Activated CD8-positive, alpha-beta memory T cell treated with anti-CD3 and anti-CD28 coated beads, Interleukin-2, amount 50 U/mL, for 48 hours (primary cell): ENCODE data around the gene CBLIF.
"Not testable (repeated sequence)": the region's sequence is repeated elsewhere in the genome, so short reads cannot be mapped to it uniquely, and the experiment has no call there.

ENCODE experiments used
- DNase-seq: peaks from one replicate; pipeline ENCODE4 v3.0.0-alpha.2; 2020

Gene CBLIF

GRCh38 chr11:59846556-59846955 is 1.3 kb upstream of the CBLIF start:
- no peak for DNase-seq

- DNase-seq = no peak
These were observed 3.0 kb downstream of the CBLIF start for GRCh38 chr11:59842316-59842715.

GRCh38 chr11:59841514-59841913 is 3.8 kb downstream of the CBLIF start:
- DNase-seq = no peak

- DNase-seq = no peak
These were observed 5.7 kb downstream of the CBLIF start for GRCh38 chr11:59839615-59840014.

- no peak for DNase-seq
These were observed 11.7 kb downstream of the CBLIF start for GRCh38 chr11:59833602-59834001.

GRCh38 chr11:59829358-59829757 is 15.9 kb downstream of the CBLIF start:
- DNase-seq = no peak

DNA sequence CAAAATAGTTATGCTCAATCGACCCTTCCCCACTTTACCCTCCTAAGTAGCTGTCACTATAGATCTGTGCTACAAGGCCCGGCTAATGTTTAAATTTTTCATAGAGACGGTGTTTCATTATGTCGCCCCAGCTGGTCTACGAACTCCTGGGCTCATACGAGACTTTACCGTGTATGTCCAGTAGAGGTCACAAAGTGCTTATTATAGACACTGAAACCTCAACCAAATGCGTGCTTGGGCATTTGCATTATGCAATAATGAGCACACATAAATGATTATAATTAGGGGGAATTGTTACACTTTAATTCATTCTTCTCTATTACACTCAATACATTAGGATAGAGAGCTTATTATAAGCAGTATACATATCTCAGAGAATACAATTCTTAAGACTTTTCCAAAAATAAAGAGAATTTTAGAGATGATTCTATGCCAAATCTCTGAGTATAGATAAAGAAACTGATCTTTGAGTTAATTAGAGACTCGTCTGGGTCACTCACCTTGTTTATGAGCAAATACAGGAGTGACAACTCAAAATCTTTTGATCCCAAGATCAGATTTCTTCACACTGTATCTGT is 22.2 kb downstream of the CBLIF start:
- no peak for DNase-seq

- no peak for DNase-seq
These were observed 26.7 kb downstream of the CBLIF start for GRCh38 chr11:59818572-59818971.

GRCh38 chr11:59816434-59816833 is 28.9 kb downstream of the CBLIF start:
- not testable (repeated sequence) for DNase-seq

DNA sequence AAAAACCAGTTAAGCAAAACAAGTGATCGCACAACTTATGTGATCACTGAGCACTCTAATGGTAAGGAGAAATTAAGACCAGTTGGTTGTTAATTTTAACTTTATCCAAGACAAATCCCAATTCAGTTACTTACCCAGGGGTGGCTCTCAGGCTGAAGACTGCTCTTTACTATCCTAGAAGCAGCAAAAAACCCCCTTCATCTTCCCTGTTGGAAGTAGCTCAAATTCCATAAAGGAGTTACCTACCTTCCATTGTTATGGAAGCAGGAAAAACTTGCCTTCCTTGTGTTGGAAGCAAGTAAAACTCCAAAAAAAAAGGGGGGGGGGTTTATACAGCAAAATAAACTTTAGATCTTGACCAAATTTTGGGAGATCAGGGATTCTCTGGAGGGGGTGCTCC is 29.5 kb downstream of the CBLIF start:
- DNase-seq = no peak

DNA sequence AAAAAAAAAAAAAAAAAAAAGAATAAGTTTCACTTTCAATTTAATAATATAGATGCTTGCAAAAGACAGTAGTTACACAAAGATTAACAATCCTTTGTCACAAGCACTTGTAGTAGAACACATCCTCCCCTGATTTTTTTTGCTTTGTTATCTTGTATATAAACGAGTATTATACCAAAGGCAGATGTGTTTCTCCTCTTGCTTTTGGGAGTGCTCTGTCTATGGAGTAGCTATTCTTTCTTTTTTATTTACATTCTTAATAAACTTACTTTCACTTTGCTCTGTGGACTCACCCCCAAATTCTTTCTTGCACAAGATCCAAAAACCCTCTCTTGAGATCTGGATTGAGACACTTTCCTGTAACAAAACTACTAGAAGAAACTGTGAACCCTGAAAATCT is 31.3 kb downstream of the CBLIF start:
- no peak for DNase-seq

DNA sequence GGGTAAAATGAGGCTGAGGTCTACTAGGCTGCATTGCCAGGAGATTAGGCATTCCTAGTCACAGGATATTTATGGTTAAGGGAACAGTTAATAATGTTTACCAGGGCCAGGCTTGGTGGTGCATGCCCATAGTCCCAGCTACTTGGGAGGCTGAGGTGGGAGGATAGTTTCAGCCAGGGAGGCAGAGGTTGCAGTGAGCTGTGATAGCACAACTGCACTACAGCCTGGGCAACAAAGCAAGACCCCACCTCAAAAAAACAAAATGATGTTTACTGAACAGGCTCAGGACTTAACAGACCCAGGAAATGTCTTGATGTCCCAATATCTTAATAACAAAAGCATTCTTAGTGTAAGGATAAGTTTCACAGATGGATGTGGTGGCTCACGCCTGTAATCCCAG is 31.9 kb downstream of the CBLIF start:
- no peak for DNase-seq

- DNase-seq = no peak
These were observed 33.1 kb downstream of the CBLIF start for GRCh38 chr11:59812220-59812619.

DNA sequence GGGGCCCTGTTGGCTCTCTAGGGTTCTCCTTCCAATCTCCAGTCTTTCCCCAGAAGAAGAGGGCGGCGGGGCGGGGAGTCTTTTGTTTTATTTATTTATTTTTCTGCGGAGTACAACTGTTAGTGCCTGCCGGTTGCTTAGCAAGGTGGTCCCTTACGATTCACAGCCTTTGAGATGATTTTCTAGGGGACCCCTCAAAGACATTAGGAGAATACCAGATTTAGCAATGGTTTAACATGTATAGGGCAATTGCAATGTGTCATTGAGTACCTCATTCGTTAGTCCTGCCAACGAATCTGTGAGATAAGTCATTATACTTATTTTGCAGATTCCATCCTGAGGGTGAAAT is 34.4 kb downstream of the CBLIF start:
- DNase-seq = no peak

DNA sequence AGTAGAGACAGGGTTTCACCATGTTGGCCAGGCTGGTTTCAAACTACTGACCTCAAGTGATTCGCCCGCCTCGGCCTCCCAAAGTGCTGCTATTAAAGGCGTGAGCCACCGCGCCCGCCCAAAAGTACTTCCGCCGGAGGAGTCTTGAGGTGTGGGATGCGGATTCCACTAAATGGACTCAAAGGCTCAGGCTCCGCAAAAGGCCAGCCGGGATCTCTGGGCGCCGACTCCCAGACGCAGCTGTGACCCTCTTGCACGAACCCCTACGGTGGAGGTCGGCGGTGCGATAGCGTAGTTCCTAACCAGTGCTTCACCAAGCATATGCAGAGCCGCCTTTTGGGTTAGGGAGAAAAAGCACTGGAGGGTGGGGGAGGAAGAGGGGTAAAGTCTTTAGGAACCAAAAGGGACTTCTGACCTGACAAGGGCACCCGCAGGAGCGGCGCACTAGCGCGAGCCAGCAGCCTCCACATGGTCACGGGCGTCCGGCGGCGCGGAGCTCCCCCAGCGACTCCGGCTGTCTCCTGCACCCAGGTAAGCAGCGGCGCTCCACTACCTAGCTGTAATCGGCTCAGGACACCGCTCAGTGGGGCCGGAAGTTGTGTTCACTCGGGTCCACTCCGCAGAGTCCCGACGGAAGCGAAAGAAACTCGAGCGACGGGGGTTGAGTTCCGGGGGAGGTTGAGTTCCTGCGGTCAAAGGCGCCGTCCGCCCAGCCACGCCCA is 34.9 kb downstream of the CBLIF start, which contains the start of gene MRPL16:
TSS of gene MRPL16 (minus strand) at position 590 of the 722 bp plus-strand sequence. CDS start at position 470, 120 bp downstream.
- peak; percentile 96 for DNase-seq

GRCh38 chr11:59807047-59807610 is 38.2 kb downstream of the CBLIF start:
- DNase-seq = no peak

- no peak for DNase-seq
These were observed 41.2 kb downstream of the CBLIF start for GRCh38 chr11:59804061-59804460.

DNA sequence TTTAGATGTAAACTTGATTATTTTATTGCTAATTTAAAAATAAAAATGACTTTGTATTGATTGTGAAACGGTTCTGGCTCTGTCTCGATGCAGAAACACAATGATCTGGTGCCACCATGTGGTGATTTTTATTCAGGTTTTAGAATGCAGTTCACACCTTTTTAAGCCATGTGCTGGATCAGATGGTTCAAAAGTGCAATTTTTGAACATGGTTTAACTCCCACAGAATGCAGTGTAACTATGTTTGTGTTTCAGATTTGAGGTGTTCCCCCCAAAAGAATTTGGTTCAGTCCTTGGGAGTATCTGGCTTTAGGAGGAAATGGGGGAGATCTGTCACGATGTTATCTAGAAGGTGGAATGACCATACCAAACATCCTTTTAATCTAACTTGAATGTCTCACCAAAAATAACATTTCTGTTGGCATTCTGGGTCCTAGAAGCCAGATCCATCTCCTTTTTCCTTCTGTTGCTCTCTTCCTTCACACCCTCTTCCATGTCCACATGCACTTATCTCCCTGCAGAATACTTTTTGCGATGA is 42.6 kb downstream of the CBLIF start:
- no peak for DNase-seq

DNA sequence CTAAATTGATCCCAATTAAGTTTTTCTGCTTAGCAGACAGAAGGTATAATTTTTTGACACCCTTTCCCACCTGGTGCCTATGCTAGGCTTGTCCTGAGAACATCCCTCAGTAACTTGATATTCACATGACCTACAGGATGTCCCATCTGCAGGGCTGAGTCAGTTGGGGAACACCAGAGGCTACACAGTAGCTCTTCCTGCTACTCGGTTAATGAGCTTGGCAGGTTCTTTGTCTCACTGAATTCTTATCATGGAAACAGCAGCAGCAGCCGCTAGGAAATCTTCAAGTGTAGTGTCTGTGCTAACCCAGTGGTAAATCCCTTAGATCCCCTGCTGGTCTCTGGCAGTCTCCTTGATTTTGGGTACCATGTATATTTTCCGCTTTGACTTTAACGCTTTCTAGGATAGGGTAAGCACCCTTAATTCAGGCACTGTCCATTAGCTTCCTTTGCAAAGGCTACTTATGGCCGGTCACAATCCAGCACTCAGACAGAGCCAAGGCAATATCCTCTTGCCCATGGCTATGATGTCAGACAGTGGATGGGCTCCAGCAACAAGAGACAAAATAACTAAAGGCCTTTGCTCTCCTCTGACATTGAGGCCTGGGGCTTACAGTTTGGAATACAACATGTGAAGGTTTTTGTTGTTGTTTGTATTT is 43.2 kb downstream of the CBLIF start:
- DNase-seq = no peak

DNA sequence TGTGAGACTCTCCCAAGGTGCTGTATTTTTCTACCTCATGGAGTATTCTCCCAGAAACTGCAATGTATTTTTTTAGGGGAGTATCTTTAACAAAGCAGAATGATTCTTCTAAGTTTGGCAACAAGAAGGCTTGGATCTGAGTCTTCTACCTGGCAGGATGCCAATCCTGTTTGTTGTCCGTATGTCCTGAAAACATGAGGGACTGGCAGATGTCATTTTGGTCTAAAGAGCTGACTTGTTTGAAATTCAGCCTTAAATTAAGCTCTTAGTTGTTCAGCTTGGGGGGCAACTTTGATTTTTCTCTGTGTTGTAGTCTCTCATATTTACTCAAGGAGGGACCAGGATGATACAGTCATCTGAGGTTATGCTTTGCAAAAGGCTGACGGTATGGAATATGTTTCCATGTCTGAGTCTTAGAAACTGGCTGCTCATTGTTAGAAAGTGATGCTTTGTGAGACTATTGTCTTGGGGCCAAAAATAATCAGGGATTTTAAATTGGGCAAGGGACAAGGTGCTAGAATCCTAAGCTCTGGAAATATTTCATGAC is 44.1 kb downstream of the CBLIF start:
- no peak for DNase-seq

DNA sequence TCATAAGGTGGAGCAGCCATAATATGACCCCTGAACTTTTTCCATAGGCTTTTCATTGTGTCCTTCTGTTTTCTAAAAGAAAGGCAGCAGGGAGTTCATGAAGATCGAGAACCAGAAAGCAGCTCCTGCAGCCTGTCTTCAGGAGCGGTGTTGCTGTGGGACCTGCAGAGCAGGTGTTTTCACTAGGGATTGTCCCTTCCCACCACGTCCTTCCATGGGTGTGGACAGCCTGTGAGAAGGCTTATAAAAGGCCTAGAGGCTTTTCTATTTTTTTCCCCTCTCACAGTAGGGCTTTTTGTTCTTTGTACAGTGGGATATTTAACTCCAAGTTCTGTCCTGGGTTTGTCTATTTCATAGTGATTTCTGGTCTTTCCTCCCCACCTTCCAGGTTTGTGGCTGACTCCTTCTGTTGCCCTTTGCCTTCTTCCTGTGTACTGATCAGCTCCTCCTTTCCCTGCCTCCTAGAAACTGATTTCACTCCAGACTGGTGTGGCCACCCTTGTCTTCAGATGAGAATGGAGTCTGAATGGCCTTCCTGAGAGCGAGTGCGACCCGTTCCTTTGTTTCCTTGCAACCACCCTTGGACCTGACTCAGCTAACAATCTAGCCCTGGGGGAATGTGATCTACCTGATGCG is 44.8 kb downstream of the CBLIF start:
- DNase-seq = no peak

DNA sequence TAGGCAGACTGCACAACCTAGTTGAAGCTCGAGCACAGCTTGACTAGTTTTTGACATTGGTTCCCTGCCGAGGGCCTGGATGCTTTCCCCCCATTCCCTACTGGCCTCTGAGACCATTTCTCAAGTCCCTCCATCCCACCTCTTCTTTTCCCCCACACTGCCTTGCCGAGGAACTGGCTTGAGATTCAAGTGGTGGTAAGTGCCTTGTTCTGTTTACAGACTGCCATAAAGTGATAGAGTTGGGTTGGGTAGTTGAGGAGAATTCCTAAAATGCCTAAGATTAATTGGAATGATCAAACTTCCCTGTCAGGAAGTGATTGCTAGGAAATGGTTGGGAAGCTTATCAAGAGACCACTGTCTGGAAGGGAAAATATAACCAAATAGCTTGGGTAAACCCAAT is 50.9 kb downstream of the CBLIF start:
- no peak for DNase-seq

DNA sequence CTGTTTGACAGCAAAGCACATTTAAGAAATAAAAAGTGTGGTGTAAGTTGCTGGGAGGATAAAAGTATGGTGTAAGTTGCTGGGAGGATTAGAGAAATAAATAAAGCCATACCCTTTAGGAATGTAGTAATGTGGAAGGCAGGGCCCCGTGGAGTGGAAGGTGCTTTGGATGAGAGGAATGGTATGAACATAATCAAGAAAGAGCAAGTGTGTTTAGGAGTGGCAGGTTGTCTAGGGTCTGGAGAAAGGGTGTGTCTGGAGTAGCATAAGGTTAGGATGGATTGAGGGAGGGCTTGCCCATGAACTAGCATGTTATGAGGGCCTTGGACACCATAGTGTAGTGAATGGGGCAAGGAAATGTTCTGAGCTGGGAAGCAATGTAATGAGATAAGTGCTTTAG is 52.8 kb downstream of the CBLIF start:
- no peak for DNase-seq
